Measurements from ENCODE around the gene TEX36.
A peak's percentile ranks its signal among the peaks of the same experiment; 100 is the strongest.
"Not testable (repeated sequence)": the region's sequence is repeated elsewhere in the genome, so short reads cannot be mapped to it uniquely, and the experiment has no call there.

Gene TEX36

GRCh38 chr10:125683063-125683462 lies at the start of gene TEX36:
Gene TEX36, minus strand, starts transcription at chr10:125683163. Its CDS starts 174 bp downstream, at chr10:125682989.
- no peak for TF ChIP-seq CTCF (IDR thresholded peaks at IDR 0.05; ENCODE audit: low read depth, low read length)
- DNase-seq (ENCODE audit: extremely low read depth, low read depth) = no peak

GRCh38 chr10:125727436-125727835 lies 44.5 kb upstream of the TEX36 start:
- no peak for DNase-seq (ENCODE audit: extremely low read depth, low read depth)
- TF ChIP-seq CTCF (IDR thresholded peaks at IDR 0.05; ENCODE audit: low read depth, low read length) = no peak

GRCh38 chr10:125726914-125727313 lies 44.0 kb upstream of the TEX36 start:
- no peak for TF ChIP-seq CTCF (IDR thresholded peaks at IDR 0.05; ENCODE audit: low read depth, low read length)
- no peak for DNase-seq (ENCODE audit: extremely low read depth, low read depth)

- TF ChIP-seq CTCF (IDR thresholded peaks at IDR 0.05; ENCODE audit: low read depth, low read length) = no peak
- DNase-seq (ENCODE audit: extremely low read depth, low read depth) = no peak
These were observed 39.8 kb upstream of the TEX36 start for GRCh38 chr10:125722811-125723210.

- TF ChIP-seq CTCF (IDR thresholded peaks at IDR 0.05; ENCODE audit: low read depth, low read length) = no peak
- DNase-seq (ENCODE audit: extremely low read depth, low read depth) = no peak
These were observed 38.1 kb upstream of the TEX36 start for GRCh38 chr10:125721035-125721434.

GRCh38 chr10:125720002-125720382 lies 37.0 kb upstream of the TEX36 start:
- no peak for DNase-seq (ENCODE audit: extremely low read depth, low read depth)
- TF ChIP-seq CTCF (IDR thresholded peaks at IDR 0.05; ENCODE audit: low read depth, low read length) = no peak

GRCh38 chr10:125719173-125720001 lies 36.4 kb upstream of the TEX36 start, which contains the start of gene EDRF1:
Gene EDRF1, plus strand, starts transcription at chr10:125719709. Its CDS starts 99 bp downstream, at chr10:125719808.
- peak; percentile 97 for DNase-seq (ENCODE audit: extremely low read depth, low read depth)
- TF ChIP-seq CTCF (IDR thresholded peaks at IDR 0.05; ENCODE audit: low read depth, low read length) = no peak

GRCh38 chr10:125714728-125715127 lies 31.8 kb upstream of the TEX36 start:
- not testable (repeated sequence) for DNase-seq (ENCODE audit: extremely low read depth, low read depth)

All from AG09319 (cell line).